ENCODE results near the gene CSF1R.

The CSF1R gene

GRCh38 chr5:150069672-150070627 is 16.4 kb downstream of the CSF1R start:
- DNase-seq: no peak

DNA sequence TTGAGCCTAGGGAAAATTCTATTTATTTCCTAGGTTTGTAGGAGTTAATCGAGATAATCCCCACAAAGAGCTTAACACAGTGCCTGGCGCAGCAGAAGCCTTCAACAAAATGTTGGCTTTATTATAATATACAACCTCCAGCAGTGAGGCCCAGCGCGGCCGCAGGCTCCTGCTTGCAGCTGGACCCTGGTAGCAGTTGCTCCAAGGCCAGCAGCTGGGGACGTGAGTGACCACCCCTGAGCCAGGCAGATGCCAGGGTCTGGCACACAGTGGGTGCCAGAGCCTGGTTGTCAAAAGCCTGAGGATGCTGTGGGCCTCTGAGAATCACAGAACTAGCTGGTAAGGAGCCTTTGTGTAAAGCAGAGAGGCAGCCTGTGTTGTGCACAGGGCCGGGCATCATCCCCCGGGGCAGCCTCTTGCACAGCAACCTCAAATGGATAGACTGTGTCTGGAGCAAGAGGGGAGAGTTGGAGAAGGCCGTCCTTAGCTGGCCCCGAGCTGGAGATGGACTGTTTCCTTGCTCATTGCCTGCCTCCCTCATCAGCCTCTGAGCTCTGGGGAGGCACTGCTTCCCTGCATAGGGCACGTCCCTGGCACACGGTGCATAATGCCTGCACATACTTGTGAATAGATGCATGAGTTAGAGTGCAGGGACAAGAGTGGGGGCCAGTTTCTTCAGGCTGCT is 17.3 kb downstream of the CSF1R start:
- DNase-seq: no peak

GRCh38 chr5:150068472-150068871 is 17.9 kb downstream of the CSF1R start:
- no peak for DNase-seq

DNA sequence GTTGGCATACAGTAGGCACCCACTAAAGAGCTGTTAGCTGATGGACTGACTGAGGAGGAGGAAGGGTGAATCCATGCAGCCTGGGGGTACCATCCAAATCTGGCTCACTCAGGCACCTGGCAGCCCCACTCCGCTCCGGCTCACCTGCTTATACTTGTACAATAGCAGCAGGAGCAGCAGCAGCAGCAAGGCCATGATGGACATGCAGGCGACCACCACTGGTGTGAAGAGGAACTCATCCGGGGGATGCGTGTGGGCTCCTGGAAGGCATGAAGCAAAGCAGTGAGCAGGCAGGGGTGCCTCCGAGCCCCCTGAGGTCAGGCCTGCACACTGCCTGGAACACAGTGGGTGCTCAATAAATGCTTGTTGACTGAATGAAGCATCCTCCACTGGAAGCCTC is 18.3 kb downstream of the CSF1R start:
- DNase-seq: no peak

GRCh38 chr5:150067405-150067960 is 18.9 kb downstream of the CSF1R start:
- no peak for DNase-seq

- DNase-seq: no peak
These were observed 19.4 kb downstream of the CSF1R start for GRCh38 chr5:150066901-150067396.

DNA sequence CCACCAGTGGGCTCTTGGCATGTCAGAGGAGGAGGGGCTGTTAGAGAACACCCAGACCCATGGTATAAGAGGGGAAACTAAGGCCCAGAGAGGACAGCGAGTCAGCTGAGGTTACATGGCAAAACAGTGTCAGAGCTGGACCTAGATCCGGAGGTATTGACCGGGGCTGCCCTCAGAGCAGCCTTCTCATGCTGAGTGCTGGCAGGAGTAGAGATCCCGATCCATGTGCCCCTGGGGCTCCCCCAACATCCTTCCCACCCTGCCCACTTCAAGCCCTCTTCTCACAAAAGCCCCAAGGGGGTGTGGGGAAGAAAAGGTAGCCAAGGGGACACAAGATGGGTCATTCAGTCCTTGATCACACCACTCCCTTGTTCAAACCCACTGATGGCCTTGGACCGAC is 19.9 kb downstream of the CSF1R start:
- no peak for DNase-seq

GRCh38 chr5:150065886-150066285 is 20.5 kb downstream of the CSF1R start:
- no peak for DNase-seq

DNA sequence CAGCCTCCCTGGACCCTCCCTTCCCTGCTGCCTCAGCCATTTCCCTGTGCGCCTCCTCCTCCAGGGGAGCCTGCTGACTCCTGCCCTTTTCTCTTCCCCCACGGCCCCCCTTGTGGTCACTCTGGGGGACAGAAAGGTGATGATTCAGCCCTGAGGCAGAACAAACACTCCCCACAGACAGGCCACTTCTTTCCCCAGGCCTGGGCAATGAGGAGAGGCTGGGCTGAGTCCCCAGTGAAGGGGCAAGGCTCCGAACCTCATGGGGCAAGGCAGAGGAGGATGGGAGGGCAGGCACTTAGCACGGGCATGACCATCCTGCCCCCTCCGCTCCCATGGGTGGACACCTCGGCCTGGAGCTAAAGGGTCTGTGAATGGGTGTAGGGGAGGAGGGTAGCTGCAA is 21.0 kb downstream of the CSF1R start:
- DNase-seq: no peak

DNA sequence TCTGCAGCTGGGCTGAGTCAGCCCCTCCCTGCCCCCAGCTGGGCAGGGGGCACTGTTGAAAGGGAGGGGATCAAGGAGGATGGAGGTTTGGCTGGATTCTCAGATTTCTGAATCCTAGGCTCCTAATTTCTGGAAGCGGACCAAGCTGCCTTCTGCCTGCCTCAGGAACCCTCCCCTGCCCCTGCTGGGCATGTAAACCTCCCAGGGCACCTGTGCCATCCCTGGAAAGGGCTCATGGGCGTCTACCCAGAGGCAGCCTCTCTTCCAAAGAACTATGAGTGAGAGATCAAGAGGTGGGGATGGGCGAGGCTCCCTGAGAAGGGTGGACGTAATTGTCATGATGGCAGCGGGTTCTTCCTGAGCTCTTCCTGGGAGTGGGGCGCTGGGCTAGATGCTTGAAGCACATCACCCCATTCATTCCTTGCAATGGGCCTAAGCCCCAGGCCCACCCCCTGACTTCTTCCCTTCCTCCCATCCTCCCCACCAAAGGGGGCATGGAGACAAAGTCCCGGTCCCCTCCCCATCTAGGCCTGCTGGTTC is 21.6 kb downstream of the CSF1R start:
- no peak for DNase-seq

- no peak for DNase-seq
These were observed 22.7 kb downstream of the CSF1R start for GRCh38 chr5:150063638-150064037.

DNA sequence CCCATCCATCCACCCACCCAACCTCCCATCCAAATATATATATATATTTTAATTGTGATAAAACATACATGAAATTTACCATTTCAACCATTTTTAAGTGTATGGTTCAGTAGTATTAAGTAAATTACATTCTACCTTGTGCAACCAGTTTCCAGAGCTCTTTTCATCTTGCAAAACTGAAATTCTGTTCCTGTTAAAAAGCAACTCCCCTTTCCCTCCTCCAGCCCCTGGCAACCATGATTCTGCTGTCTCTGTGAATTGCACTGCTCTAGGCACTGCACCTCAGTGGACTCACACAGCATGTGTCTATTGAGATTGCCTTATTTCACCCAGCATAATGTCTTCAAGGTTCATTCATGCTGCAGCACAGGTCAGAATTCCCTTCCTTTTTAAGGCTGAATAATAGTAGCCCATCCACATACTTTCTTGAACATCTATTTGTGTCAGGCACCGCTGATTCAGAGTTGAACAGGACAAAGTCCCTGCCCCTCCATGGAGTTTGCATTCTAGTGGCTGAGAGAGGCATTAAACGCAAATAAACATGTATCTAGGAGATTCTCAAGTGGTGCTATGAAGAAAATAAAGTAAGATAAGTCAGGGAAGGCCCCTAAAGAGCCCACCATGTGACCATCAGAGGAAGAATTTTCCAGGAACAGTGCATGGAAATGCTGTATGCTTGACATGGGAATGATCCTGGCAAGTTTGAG is 24.0 kb downstream of the CSF1R start:
- DNase-seq: no peak

GRCh38 chr5:150061538-150061995 is 24.8 kb downstream of the CSF1R start:
- no peak for DNase-seq

GRCh38 chr5:150060471-150060870 is 25.9 kb downstream of the CSF1R start:
- DNase-seq: no peak

- no peak for DNase-seq
These were observed 26.7 kb downstream of the CSF1R start for GRCh38 chr5:150059623-150060022.

GRCh38 chr5:150058480-150059126 is 27.8 kb downstream of the CSF1R start:
- no peak for DNase-seq

DNA sequence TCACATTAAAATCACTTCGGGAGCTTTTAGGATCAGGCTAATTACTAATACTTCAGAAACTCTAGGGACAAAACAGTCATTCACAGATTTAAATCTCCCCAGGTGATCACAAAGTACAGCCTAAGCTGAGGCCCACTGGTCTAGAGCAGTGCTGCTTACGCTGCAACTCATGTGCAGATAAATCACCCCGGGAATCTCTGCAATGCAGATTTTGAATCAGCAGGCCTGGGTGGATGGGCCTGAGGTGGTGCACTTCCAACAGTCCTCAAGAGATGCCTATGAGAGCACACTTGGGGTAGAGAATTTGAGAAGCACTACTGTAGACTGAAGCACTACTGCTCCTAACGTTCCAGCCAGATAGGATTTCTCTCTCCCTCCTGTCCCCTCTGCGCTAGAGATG is 28.4 kb downstream of the CSF1R start:
- no peak for DNase-seq

DNA sequence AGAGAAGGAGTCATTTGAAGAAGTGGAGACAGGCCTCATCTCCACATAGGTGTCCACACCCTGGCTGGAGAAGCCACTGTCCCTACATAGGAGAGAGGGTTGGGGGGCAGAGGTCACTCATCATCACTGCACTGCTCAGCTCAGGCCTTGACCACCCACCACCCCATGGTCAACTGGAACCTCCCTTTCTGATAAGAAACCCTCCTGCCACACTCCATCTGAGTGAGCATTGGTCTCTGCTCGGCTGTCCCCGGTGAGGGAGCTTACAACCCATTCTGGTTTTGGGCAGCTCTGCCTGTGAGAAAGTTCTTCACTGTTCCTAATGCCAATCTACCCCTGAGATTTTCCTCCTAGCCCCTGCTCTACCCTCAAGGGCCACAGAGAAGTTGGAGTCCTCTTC is 28.8 kb downstream of the CSF1R start:
- no peak for DNase-seq

DNA sequence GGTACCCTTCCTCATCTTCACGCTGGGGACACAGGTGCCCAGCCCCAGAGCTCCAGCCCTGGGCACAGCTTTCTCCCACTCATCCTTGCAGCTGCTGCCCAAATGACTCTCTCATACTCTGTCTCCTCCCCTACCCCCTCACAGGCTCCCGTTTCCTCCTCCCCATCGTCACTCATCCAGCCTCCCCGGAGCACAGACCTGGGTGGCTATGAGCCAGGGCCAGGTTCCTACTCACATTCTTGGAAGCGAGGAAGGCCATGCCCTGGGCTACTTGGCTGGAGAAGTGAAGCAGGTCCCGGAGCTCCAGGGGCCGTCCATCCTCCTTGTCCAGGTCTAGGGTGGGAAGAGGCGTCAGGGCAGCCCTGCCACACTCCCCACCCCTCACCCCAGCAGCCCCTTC is 29.3 kb downstream of the CSF1R start:
- no peak for DNase-seq

GRCh38 chr5:150056075-150056443 is 30.3 kb downstream of the CSF1R start:
- no peak for DNase-seq

GRCh38 chr5:150055326-150056074 is 30.9 kb downstream of the CSF1R start:
- DNase-seq: no peak
